Lower leg skin (tissue), 3 donors: Measurements from ENCODE around the gene CA9.

ENCODE experiments used
- CTCF ChIP-seq, 3 donors: fragments of 450-650 bp; IDR thresholded peaks; one replicate each; pipeline ENCODE4 v1.5.1; 2016; ENCODE audit warnings: antibody characterized with exemption in 3 of 3, mild to moderate bottlenecking in 3 of 3, moderate library complexity in 2 of 3
- POLR2A ChIP-seq, 2 donors: fragments of 450-650 bp; IDR thresholded peaks; one replicate each; pipeline ENCODE4 v1.6.1; 2016 to 2017; ENCODE audit warnings: antibody characterized with exemption in 2 of 2, mild to moderate bottlenecking in 1 of 2, moderate library complexity in 1 of 2

DNA sequence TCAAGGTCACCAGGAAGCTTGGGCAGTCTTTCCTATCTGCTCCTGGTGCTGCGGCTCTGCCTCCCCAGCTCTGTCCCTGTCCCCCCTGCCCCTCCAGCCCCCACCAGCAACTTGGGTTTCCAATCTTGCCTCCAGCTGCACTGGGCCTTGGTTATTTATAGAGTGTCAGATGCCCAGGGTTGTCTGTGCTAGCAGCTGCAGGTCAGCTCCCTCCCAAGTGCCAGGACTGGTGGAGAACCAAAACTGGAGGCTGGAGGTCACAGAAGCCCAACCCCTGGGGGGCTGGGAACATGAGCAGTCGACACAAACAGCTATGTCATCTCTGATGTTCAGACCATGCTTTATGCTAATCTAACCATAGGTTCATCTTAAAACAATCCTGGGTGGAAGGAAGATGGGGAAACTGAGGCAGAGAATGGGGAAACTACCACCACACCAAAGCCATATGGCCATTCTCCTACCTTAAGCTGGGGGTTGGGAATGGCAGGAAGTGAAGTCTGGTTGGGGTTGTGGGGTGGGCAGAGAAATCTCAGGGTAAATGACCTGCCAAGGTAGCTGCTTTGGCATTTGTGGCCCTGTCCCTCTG is 14.3 kb downstream of the CA9 start:
- TF ChIP-seq CTCF (IDR thresholded peaks at IDR 0.05) (no peak), POLR2A (IDR thresholded peaks at IDR 0.05) (no peak)
